Ureter (tissue), 1 donor: ENCODE measurements around the gene BCAR3. TPM values are rescaled to one million over a fixed set of nuclear protein-coding genes. Genes with fewer than 3 reads are reported as not detected.
A peak's percentile ranks its signal among the peaks of the same experiment; 100 is the strongest.

Source experiments
- DNase-seq: peaks from one replicate; pipeline ENCODE4 v3.0.0-alpha.2; 2020; ENCODE audit warnings: low spot score
- total RNA-seq: library from RNA; stranded (reverse); gene quantifications from one replicate; pipeline ENCODE4 v1.2.4, GENCODE V29; 2023
- donor health status: DM: yes; HTN: yes; CAD: no.

Gene BCAR3
- total RNA-seq, result 26.7 TPM

DNA sequence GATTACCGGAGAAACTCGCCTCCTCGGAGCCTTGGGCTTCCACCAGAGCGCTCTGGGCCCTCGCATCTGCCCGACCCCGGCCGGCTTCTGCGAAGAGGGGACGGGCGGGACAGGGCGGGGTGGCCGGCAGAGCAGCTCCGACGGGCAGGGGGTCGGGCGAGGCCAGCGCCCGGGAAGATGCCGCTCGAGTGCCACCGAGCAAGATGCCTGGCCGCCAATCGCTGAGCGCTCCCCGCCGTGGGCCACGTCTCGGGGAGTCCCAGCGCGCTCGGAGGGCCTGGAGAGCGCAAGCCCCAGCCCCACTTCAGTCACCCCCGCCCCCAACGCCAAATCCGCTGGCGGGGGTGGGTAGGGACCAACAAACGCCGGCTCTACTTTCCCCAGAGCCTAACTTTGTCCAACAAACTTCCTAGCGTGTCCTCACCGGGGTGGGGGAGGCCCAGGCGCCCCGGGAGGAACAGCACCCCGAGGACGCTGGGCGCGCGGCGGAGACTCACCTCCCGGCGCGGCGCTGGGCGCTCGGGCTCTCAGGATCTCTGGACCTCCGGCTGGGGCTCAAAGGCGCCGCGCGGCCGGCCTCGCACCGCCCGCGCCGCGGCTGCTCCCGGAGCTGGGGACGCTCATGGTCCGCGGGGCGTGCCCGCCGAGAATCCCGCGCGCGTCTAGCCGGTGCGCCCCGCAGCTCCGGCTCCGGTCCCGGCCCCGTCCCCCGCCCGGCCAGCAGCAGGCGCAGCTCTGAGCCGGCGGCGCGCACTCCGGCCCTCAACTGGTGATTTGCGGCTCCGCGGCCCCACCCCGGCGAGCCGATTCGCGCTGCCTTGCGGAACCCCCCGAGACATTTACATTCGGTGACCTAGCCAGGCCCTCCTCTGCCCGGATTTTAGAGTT lies at the start of gene BCAR3:
TSS of gene BCAR3 (minus strand) at position 737 of the 888 bp plus-strand sequence. CDS start 6,907 bp downstream, outside the sequence.
- peak; percentile 65 for DNase-seq

DNA sequence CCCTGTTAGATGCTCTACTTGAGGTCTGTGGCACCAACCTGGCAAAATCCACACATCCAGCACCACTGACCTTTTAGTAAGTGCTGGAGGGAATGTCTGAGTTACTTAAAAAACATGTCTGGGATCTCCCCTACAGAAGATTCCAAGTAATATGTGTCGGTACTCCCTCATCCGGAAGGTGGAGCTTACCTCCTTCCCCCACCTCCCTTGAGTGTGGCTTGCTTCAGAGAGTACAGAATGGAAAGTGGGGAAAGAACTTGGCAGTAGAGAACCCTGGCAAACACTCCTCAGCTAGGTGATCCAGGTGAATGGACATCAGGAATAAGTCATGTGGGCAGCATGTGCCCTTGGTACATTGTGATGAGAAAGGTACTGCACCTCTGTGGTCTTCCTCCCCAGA lies 49.0 kb upstream of the BCAR3 start:
- DNase-seq, result no peak

GRCh38 chr1:93729906-93730305 lies 48.3 kb upstream of the BCAR3 start:
- DNase-seq, result no peak

DNA sequence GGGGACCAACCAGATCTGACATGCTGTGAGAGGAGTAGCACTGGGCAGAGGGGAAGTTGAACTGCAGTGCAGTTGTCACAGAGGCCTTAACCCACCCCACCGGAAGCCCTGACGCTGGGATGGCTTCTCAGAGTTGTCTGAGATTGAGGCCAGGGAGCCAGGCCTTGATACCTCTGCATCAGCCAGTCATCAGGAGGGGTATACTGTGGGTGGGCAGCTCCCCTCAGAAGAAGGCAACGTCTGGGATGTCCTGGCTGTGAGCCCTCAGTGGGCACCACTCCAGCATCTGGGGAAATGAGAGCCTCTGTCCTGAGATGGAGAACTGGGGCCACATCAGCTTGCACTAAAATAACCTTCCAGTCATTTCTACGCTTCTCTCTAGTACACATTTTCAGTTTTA lies 47.9 kb upstream of the BCAR3 start:
- no peak for DNase-seq

GRCh38 chr1:93728480-93729131 lies 47.0 kb upstream of the BCAR3 start:
- DNase-seq, result peak; percentile 57

DNA sequence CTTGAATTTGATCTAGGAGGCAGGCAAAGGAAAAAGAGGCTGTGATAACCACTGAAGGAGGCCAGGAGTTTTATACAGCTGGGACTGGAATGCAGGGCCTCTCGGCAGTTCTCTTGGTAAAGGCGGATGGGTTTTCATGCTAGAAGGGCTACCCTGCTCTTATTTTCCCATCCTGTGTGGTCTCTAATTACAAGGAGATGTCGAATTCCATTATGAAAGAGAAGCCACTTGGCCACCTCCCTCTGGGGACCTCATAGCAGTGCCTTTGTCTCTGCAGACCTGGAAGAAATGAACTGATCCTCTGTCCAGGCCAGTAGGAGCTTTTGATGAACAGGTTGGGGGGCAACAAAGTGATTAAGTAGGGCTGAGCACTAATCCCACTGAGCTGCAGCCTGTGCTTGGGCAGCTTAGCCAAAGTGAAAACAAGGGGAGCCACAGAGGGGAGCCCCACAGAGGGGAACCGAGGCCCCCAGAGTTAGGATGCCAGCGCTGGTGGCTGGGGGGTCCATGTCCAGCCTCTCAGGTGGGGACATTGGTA lies 42.2 kb upstream of the BCAR3 start:
- DNase-seq, result no peak

DNA sequence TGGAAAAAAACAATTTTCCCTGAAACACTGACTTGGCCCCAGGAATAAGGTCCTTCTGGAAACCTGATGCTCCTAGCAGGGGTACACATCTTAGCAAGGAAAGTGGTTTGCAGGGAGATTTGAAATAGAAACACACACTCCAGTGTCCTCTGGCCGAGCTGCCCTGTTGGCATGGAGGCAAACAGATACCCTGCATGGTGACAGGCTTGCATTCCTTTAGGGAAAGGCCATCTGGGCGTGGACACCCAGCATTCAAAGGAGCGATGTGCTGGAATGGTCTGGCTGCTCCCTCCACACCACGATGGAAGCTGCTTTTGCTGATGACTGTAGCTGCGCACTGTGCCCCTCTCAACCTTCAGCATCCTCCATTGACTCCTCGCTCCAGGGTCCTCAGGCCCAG lies 41.5 kb upstream of the BCAR3 start:
- no peak for DNase-seq

GRCh38 chr1:93722081-93723031 lies 40.7 kb upstream of the BCAR3 start:
- DNase-seq, result no peak

- no peak for DNase-seq
Observed at GRCh38 chr1:93720956-93721626, 39.5 kb upstream of the BCAR3 start.

GRCh38 chr1:93717640-93718039 lies 36.0 kb upstream of the BCAR3 start:
- DNase-seq, result no peak

- no peak for DNase-seq
Observed at GRCh38 chr1:93716941-93717368, 35.3 kb upstream of the BCAR3 start.

GRCh38 chr1:93716163-93716562 lies 34.5 kb upstream of the BCAR3 start:
- DNase-seq, result no peak

DNA sequence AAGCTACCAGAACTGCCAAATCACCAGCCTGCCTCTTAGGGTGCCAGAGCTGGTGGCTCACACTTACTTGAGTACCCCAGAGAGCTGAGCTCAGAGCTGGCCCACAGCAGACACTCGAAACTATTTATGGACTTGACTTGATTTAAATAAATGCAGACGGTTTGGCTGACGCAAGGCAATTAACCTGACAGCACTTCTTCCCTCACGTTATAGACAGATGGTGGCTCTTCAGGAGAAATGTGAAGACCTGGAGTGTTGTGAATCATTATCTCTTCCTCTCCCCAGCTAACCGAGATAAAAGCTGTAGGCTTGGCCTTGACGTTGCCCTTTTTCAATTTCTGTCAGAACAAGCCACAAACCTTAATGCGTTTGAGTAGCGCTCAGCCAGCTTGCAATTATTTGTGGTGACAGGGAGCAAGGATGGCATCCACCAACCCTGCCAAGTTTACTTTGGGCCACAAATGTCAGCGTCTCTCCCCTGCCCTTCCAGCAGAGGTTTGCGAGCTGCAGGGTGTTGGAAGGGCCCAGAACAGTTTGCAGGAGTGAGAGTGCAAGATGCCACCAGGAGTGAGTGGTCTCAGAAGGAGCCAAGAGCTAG lies 34.0 kb upstream of the BCAR3 start:
- no peak for DNase-seq

- no peak for DNase-seq
Observed at GRCh38 chr1:93714356-93714755, 32.7 kb upstream of the BCAR3 start.

- no peak for DNase-seq
Observed at GRCh38 chr1:93713341-93713740, 31.7 kb upstream of the BCAR3 start.

- no peak for DNase-seq
Observed at GRCh38 chr1:93712741-93713140, 31.1 kb upstream of the BCAR3 start.

DNA sequence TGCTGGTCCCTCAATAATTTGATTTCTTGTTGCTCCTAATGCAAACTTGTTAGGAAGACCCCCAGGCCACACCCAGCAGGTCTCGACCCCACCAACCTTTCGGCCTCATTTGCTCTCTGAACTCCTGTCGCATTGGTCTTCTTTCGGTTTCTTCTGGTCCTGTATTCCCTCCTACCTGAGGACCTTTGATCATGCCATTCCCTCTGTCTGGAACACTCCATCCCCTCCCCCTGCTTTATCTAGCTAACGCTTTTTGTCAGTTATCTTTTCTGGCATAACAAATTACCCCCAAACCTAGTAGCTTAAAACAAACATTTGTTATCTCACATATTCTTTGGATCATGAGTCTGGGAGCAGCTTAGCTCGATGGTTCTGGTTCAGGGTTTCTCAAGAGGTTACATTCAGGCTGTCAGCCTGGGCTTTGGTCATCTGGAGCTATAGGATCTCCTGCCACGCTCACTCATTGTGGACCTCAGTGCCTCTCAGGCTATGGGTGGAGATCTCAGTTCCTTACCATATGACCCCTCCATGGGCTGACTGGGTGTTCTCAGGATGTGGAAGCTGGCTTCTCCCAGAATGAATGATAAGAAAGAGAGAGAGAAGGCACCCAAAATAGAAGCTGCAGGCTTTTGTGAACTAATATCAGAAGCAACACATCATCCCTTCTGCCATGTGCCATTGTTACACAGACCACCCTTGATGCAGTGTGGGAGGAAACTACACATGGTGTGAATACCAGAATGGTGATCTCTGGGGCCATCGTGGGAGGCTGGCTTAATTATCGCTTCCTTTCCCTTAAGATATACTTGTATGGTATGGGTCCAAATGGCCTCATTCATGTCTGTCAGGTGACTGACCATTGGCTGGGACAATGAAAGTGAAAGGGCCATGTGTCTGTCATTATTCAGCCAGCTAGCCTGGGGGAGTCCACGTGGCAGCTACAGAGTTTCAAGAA lies 29.1 kb upstream of the BCAR3 start:
- DNase-seq, result no peak

GRCh38 chr1:93708734-93709481 lies 27.3 kb upstream of the BCAR3 start:
- no peak for DNase-seq

DNA sequence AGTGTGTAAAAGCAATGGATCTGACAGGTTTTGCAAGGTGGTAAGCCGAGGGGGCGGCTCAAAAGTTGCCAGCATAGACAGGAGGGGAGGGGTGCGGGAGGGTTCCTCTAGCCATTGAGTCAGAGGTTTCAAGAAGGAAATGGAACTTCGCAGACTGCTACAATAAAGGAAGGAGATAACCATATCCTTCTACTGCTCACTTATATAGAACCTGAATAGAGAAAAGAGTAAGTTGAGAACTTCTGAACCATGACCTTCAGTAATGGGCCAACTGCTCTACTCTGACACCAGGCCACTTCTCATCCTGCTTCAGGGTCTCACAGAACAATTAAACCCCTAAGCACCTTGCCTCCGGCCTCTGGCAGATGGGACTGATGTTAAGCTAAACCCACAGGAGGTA lies 26.3 kb upstream of the BCAR3 start:
- no peak for DNase-seq
